ENCODE results near the gene PTGES2.
"Not testable (repeated sequence)": the region's sequence is repeated elsewhere in the genome, so short reads cannot be mapped to it uniquely, and the experiment has no call there.

PTGES2 gene

GRCh38 chr9:128088253-128088945 is 39.1 kb downstream of the PTGES2 start:
- no peak for DNase-seq (ENCODE audit: low spot score)

- DNase-seq (ENCODE audit: low spot score), result no peak
Measured at GRCh38 chr9:128087262-128087661, 40.3 kb downstream of the PTGES2 start.

- no peak for DNase-seq (ENCODE audit: low spot score)
Measured at GRCh38 chr9:128085943-128086342, 41.6 kb downstream of the PTGES2 start.

DNA sequence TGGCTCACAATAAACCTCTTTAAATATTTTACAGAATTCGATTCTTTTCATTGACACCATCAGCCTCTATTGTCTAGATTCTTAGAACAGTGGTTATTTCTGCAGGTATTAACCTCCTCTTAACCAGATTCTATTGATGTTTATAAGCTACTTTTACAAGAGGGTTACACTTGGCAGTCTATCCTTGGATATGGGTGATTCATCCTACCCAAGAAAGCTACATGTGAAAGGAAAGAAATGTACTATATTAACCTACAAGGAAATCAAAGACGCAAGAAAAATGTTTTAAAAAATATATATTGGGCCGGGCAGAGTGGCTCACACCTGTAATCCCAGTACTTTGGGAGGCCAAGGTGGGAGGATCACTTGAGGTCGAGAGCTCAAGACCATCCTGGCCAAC is 42.8 kb downstream of the PTGES2 start:
- DNase-seq (ENCODE audit: low spot score), result no peak

- no peak for DNase-seq (ENCODE audit: low spot score)
Measured at GRCh38 chr9:128082151-128082550, 45.4 kb downstream of the PTGES2 start.

- DNase-seq (ENCODE audit: low spot score), result no peak
Measured at GRCh38 chr9:128081056-128081455, 46.5 kb downstream of the PTGES2 start.

DNA sequence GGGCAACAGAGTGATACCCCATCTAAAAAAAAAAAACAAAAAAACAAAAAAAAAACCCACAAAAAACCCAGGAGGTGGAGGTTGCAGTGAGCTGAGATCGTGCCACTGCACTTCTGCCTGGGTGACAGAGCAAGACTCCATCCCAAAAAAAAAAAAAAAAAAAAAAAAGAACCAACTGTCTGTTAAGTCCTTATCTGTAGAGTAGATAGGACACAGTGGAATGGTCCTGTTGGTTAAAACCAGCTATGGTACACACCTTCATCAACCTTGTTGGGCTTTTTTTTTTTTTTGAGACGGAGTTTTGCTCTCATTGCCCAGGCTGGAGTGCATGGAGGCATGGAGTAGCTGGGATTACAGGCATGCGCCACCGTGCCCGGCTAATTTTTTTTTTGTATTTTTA is 47.3 kb downstream of the PTGES2 start:
- DNase-seq (ENCODE audit: low spot score), result no peak

DNA sequence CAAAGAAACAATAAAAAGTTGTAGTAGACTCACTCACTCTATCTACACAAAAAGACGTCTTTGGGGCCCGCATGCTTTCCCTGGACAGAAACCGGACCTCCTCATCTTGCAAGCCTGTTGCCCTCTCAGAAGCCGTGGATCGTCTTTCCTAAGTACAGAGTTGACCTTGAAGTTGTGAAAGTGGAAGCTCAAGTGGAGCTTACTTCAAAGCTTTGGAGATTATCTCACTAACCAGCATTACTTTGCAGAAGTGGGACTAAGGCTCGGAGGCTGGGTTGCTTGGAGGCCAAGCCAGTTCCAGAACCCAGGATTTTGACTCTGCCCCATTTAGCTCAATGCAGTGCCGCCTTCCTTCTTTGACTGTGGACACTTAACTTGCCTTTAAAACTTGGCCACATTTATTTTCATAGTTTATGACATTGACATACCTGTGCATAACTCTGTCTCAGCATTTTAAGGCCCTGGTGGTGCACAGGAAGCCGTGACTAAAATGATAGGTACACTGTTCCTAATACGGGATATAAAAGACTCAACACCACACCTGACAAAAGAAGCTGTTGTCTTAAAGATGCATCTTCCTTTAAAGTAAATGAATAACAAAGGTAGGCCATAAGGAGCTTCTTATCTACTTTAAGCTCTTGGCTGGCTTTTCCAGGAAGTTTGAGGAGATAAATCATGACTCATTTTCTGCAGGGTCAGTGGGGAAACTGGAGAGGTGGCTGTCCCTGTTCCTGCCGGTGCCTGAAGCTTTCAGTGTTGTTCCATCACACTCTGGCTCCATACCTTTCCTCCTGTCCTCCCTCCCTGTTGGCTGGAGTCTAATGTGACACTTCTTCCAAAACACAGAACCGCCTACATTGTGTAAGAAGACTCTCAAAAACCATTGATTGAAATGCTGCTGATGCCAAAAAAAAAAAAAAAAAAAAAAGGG is 48.8 kb downstream of the PTGES2 start:
- DNase-seq (ENCODE audit: low spot score), result no peak

DNA sequence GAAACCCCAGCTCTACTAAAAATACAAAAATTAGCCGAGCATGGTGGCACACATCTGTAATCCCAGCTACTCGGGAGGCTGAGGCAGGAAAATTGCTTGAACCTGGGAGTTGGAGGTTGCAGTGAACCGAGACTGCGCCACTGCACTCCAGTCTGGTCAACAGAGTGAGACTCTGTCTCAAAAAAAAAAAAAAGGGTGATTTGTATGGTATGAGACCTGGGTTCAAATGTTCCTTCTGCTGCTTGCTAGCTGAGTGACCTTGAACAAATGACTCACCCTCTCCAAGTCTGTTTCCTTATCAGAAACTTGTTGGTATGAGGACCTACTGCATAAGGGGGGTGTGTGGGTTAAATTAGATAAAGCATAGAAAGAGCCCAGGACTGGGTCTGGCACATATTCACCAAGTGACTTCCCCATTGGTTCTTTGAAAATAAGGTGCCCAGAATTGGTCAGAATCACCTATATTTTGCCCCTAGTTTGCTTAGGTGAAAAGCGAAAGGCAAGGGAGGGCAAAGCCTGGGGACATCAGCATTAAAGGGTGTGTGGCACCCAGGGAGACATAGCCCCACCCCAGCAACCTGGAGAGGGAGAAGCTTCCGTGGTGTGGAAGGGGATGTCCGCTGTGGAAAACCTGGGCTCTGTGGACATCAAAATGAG is 49.6 kb downstream of the PTGES2 start:
- DNase-seq (ENCODE audit: low spot score), result no peak

- DNase-seq (ENCODE audit: low spot score), result no peak
Measured at GRCh38 chr9:128073253-128073886, 54.2 kb downstream of the PTGES2 start.

GRCh38 chr9:128072144-128073021 is 55.1 kb downstream of the PTGES2 start:
- no peak for DNase-seq (ENCODE audit: low spot score)

GRCh38 chr9:128071475-128071874 is 56.1 kb downstream of the PTGES2 start:
- not testable (repeated sequence) for DNase-seq (ENCODE audit: low spot score)

GRCh38 chr9:128070874-128071273 is 56.7 kb downstream of the PTGES2 start:
- DNase-seq (ENCODE audit: low spot score), result no peak
